HG02678 (cell line): ENCODE data around the gene GNB5.

Experiments used
- ATAC-seq: cut with Tn5 transposase; IDR thresholded peaks from one replicate; pipeline ENCODE4 v1.9.1; 2021; ENCODE audit warnings: mild to moderate bottlenecking, moderate library complexity; ENCODE audit not compliant: unreplicated experiment

The GNB5 gene

GRCh38 chr15:52071570-52071969 is 119.6 kb downstream of the GNB5 start:
- ATAC-seq = no peak

- ATAC-seq = no peak
Observed at GRCh38 chr15:52069559-52069958, 121.6 kb downstream of the GNB5 start.

GRCh38 chr15:52068004-52068615 is 123.1 kb downstream of the GNB5 start:
- ATAC-seq = no peak

- ATAC-seq = no peak
Observed at GRCh38 chr15:52067545-52067926, 123.7 kb downstream of the GNB5 start.

GRCh38 chr15:52066842-52067544 is 124.2 kb downstream of the GNB5 start:
- no peak for ATAC-seq
